Activated T-cell treated with anti-CD3 and anti-CD28 coated beads for 4 hours (primary cell): ENCODE results near the gene LACTB.

ENCODE experiments used
- DNase-seq: peaks from one replicate; pipeline ENCODE4 v3.0.0-alpha.2; 2020

The LACTB gene

DNA sequence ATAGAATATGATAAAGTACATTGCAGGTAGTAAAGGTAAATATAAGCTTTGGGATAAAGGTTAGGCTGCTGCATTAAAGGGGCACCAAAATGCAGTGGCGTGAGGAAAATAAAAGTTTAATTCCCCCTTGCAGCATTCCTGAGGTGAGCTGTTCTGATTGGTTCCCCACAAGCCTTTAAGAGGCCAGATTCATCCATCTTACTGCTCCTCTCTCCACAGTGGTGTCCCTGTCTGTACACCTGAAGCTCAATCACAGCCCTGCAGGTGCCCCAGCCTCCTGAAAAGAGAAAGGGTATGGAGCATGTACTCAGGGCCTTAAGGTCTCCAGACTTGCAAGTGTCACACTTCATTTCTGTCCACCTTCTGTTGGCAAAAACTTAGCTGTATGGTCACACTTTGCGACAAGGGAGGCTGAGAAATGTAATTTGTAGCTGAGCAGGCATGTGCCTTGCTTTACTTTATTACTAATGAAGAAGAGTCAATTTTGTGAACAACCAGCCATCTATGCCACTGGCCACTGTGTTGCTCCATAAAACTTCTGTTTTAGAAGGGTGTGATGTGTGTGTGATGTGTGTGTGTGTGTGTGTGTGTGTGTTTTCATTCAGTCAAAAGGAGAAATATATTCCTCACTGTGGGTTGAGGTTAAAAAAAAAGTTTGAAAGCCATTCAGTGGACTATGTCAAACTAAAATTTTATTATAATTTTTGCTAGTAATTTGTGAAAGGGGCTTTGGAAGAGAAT is 12.8 kb downstream of the LACTB start:
- DNase-seq: no peak

DNA sequence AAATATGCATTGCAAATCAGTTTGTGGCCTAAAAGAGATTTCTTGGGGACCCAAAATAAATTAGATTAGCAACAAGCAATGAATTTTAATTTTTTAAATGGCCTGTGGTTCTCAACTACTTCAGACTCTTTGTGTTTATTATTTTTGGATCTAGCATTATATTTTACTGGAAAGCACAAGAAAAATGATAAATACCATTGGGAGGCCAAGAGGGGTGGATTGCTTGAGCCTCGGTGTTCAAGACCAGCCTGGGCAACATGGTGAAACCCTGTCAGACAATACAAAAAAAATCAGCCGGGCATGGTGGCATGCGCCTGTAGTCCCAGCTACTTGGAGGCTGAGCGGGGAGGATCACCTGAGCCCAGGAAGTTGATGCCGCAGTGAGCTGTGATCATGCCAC is 13.6 kb downstream of the LACTB start:
- DNase-seq: no peak

DNA sequence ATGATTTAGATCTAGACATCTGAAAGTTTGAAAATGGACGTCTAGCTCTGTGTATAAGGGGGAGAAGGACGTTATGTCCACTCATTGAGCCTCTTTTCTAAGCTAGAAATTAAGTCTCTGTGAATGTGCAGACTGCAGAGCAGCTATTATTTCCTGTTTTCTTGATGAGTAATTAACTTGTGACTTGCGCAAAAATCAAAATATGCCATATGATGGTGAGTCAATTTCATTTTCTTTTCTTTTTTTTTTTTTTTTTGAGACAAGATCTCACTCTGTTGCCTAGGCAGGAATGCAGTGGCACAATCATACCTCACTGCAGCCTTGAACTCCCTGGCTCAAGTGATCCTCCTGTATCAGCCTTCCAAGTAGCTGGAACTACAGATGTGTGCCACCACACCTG is 14.1 kb downstream of the LACTB start:
- no peak for DNase-seq

DNA sequence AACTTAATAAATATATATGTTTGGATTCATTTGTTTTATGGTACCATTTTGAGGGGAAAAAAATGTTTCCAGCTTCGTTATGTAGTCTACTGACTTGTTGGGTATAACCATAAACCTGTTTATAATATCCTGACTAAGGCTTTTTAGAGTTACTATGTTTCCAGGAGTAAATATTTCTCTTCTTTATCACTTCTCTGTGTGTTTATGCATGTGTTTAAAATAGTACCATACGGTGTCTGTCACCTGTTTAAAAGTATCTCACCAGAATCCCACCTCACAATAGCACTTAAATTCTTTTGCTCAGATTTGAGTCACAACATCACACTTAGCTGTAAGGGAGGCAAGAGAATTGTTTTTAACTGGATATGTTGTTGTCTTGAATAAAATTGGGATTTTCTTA is 15.1 kb downstream of the LACTB start:
- DNase-seq: no peak

DNA sequence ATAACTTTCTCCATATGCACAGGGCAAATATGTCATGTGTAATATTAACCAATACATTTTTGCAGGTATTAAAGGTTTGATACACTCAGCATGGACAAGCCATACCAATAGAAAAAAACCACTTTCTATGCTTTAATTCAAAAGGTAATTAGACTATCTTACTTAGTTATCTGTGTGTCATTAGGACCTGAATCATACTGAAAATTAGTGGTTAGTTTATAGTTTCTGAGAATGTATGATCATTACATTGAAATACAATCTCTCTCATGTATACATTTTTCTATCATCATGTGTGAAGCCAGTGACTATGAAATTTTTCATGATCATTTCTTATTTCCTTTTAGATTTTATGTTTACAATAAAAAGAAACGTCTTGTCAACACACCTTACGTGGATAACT is 19.3 kb downstream of the LACTB start:
- DNase-seq: no peak

DNA sequence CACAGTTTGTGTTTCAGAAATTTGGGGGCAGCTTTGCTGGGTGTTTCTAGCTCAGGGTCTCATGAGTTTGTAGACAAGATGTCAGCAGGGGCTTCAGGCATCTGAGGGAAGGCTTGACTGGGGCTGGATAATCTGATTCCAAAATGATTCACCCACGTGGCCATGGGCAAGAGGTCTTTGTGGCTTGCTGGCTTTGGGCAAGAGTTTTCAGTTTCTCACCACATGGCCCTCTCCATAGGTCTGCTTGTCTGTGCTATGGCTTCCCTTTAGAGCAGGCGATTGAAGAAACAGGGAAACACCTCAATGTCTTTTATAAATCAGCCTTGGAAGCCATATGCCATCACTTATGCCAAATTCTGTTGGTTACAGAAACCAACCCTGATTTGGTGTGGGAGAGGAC is 23.8 kb downstream of the LACTB start:
- no peak for DNase-seq

DNA sequence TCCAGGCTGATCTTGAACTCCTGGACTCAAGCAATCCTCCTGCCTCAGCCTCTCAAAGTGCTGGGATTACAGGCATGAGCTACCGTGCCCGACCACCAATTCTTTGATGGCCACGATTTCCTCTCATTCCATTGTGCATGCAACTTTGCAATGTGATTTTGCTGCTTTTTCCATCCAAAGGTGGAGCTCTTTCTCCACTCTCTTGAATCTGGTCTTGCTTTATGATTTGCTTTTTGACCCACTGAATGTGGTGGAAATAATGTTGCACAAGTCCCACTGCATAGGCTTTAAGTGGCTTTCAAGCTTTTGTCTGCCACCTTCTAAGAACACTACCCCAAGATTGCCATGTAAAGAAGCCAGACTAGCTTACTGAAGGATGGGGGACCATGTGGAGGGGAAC is 25.0 kb downstream of the LACTB start:
- DNase-seq: no peak

DNA sequence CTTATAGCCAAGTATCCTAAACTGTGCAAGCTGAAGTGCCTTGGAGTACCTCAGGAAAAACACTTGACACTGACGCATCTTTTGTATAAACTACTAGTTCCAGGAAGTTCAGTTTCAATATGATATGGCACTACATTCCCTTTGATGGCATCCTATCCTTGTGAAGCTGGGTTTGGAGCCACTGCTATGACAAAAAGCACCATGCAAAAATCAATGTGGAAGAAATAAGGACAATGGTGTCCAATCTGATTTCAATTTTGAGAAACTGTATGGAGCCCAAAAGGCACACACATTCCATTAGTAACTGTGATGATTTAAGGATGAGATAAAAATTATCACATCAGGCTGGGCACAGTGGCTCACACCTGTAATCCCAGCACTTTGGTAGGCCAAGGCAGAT is 30.0 kb downstream of the LACTB start:
- DNase-seq: no peak

DNA sequence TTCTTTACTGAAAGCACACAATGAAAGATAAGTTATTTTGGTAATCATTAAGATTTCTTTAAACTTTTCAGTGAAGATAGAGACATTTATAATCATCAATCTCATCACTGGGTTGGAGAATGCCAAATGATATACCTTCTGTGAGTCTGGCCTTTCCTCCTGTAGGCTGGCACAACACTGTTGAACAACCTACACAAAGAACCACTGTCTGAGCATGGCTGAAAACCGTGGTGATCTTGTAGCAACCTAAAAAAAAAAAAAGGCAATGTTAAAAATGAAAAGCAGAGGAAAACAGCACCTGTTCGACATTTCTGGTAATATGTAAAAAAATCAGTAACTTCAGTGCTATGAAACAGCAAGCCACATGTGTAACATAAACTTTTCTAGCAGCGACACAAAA is 33.8 kb downstream of the LACTB start:
- no peak for DNase-seq

DNA sequence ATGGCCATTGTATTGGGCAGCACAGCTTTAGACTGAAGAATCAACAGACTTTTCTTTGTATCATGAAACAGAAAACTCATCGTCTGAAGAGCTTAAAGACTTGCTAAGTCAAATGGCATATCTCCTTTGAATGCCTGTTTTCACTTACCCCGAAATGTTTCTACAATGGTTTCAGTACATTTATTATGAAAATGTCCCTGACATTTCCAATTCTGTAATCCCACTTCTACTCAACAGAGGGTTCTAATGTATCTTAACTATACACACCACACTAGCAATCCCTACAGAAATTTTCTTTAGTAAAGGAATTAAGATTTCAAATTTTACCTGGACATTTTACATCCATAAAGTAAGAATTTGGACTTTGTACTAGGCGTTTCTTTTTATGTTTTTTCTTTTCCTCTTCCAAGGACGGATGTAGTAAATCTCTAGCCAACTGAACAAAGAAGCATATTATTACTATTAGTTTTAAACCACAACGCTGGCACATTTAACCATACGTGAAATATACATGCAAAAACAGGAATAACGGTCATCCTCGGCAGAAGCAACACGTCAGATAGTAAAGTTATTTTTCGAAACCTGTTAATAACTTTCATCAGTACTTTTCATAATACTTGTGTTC is 34.5 kb downstream of the LACTB start:
- no peak for DNase-seq

DNA sequence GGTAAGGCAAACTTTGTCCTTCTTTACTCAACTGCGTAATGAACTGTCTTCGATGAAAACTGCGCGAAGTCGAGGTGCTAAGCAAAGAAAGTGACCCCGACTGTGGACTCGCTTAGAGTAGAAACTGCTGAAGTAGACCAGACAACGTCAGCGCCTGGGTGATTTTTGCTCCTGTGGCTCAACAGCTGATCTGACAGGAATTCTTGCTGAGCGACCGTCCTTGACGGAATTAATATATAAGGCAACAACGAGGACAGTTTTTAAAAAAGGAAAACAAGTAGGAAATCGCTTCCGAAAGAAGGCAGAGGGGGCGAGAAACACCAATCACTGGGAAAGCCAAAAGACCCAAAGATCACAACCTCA is 35.1 kb downstream of the LACTB start:
- DNase-seq: no peak

DNA sequence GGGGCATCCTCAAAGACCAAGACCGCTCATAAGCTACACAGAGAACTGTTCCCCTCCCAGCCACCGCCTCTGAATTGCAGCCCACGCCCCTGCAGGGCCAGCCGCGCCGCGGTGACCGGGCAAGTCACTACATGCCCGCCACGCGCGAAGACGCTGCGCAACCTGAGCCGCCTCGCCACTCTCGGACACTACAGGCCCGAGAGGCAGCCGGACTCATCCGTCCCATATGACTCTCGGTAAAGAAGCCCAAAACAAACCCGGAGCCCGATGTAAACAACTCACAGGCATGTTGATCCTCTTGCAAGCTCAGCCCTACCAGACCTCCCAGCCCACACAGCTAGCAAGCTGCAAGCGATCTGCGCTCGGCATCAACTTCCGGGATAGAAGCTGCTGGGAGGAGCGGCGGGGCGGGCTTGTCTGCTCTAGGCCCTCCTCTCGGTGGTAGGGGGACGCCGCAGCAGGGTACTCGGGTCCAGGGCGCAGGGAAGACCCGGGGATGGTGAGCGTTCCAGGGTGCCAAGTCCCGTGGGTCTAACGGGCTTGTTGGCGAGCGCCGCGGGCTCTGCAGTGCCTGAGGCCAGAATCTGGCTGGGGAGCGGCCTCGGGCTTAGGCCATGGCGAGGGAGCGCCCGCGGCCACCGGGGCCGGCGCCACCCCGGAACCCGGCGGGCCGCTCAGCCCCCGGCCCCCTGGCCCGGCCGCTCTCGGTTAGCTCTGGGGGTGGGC is 35.6 kb downstream of the LACTB start, which contains the start of gene RPS27L:
Gene RPS27L (minus strand): TSS at position 360 of the 726 bp plus-strand sequence. CDS start 72 bp downstream, at position 288.
- peak; percentile 74 for DNase-seq

DNA sequence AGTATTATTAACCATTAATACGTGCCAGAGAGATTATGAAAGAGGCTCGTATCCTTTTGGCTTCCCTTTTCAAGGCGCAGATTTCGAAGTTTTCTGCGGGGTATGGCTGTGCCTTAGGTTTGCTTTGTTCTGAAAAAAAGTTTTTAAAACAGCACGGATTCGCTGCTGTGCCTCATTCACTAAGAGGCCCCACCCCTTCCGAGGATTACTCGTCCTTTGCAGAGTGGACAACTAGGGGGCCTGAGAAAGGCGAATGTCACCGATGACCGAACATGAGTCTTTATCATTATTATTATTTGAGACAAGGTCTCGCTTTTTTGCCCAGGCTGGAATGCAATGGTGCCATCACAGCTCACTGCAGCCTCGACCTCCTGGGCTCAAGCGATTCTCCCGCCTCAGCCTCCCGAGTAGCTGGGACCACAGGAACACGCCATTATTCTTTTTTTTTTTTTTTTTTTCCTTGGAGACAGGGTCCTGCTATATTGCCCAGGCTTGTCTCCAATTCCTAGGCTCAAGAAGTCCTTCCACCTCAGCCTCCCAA is 36.3 kb downstream of the LACTB start:
- DNase-seq: no peak

DNA sequence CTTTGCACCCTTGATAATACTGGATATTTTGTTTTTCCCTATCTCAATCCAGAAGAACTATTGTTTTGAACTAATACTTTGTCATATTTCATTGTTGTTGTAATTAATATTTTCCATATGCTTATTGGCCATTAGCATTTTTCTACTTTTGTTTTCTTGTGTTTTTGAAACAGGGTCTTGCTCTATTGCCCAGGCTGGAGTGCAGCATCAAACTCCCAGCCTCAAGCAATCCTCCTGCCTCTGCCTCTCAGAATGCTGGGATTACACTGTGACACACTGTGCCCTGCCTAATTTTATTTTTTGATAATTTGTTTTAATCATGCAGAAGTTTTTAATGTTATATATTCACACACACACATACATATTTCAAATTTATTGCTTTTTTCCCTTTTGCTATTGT is 39.0 kb downstream of the LACTB start:
- DNase-seq: no peak

DNA sequence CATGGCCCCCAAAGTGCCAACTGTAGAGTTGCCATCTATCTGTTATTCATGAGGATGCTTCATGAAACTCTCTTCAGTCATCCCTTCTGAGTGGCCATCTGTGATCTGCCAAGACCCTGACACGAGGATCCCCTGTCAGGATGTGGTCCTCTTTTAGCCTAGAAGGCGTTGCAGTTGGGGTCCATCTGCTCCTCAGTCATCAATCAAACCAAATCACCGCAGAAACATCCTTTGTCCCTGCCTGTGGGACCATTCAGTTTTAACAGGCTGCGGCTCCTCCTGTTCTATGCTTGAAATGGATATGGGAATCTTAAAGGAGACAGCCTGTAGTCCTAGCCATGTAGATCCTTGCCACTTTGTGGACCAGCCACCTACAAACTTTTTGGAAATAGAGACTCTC is 41.6 kb downstream of the LACTB start:
- DNase-seq: no peak

DNA sequence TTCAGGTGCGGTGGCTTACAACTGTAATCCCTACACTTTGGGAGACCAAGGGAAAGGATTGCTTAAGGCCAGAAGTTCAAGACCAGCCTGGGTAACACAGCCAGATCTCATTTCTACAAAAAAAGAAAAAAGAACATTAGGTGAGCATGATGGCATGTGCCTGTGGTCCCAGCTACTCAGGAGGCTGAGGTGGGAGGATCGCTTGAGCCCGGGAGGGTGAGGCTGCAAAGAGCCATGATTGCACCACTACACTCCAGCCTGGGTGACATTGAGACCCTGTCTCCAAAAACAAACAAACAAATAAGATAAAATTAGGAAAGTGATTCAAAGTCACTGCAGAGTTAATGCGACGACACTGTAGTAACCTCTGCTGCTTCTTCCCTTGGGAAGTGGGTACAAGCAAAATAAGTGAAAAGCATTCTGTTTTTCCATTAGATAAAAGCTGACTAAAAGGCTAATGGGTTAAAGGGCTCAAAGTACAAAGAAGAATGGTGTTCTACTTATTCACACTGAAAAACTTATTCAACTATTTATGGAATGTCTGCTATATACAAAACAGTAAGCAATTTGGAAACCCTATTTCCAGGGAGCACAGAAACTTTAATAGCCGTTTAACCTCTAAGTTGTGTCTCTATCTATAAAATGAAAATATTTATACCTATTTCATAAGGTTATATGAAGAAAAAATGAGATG is 43.7 kb downstream of the LACTB start:
- no peak for DNase-seq

DNA sequence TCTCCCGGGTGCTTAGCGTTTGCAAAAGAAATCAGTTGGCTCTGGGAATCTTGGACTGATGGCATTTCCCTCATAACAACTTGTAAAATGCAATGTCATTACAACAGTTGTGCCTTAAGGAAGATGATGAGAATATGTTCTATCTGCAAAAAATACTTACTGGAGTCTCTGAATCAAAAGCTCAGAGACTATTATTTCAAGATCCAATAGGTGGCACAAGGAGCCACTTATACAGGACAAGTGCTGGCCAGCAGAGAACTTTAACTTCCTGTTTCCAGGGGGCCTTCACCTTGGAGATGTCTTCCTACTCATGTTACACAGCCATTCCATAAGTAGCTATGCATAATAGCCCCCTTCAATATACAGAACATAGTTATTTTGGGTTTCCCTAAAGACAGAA is 44.6 kb downstream of the LACTB start:
- DNase-seq: no peak

DNA sequence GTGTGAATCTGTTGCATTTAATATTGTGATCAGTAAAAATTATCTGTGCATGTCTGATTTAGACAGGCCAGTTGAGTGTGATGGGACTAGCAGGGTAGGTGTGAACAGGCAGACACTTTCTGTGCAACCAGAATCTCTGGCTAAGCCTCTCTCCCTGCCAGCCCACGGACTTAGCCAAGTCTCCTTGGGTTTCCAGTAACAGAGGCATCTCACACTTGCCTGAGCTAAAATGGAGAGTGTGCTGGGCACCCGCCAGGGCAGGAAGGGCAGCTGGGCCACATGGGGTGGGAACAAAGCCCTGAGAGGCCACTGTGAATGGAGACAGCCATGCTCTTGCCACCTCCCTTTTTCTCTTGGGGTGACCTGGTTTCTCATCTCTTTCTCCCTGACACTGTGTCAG is 48.1 kb downstream of the LACTB start:
- no peak for DNase-seq

DNA sequence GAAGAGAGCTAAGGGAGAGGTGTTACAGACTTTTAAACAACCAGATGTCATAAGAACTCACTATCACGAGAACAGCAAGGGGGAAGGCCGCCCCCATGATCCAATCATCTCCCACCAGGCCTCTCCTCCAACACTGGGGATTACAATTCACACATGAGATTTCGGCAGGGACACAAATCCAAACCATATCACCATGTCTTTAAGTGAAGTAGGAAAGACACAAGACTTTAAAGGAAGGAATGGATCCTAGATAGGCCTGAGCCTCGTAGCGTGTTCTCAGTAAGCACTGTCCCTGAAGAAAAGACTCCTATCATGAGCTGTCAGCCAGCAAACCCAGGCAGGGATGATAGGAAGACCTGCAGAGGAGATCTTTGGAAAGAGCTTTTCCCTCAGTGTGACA is 50.7 kb downstream of the LACTB start:
- DNase-seq: no peak

DNA sequence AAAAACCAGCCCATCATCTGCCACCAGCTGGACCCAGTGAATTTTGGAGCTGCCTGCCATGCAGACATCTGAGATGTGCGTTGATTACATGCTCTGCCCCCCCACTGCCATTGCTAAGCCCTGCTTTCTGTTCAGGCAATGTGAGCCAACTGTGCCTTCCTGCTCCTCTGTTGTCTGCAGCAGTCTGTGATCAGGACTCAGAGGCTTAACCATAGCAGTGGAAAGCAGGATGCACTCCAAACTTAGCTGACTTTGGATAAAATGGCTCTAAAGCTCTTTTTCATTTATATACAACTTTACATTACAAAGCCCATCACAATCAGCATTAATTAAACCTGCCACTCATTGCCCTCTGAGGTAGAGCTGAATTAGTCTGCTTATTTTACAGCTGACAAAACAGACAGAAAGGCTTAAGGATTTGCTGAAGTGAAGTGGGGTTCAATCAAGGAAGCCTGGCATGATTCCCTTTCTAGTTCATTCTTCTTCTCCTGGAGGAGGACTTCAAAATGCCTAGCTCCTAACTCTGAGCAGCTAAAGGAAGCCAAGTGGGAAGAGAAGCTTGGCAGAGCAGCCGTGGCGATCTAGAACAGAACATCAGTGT is 51.3 kb downstream of the LACTB start:
- DNase-seq: no peak

DNA sequence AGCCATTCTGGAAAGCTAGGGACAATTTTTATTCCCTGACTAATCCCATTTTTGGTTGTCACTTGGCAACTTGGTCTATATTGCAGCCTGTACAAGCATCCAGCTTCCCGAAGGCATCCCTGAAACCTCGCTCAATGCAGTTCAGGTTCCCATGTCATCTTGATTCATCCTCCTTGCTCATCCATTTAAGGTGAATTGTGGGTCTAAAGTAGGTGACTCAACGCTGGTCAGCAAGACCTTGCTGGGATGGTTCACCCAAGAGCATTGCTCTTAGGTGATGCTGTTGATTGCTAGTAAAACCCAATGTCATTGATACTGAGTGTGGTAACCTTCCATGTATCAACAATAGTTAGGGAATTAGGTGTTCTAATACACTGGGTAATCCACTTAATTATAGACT is 54.6 kb downstream of the LACTB start:
- DNase-seq: no peak

DNA sequence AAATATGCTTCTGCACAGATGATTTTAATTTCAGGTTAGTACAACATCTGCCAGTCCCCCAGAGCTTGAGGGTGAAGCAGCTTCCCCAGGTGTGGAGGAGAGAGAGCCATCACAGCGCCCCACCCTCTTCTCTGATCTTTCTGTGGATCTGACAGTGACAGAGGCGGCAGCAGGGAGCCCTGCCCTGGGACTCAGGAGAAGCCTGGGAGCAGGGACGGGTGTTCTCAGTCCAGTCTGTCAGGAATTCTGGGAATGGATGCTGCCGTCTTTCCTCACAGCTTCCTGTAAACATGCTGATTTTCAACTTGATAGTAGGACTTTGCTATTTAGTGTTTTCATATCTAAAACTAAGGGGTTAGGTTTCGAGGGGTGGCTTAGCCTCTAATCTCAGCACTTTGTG is 56.4 kb downstream of the LACTB start:
- no peak for DNase-seq

DNA sequence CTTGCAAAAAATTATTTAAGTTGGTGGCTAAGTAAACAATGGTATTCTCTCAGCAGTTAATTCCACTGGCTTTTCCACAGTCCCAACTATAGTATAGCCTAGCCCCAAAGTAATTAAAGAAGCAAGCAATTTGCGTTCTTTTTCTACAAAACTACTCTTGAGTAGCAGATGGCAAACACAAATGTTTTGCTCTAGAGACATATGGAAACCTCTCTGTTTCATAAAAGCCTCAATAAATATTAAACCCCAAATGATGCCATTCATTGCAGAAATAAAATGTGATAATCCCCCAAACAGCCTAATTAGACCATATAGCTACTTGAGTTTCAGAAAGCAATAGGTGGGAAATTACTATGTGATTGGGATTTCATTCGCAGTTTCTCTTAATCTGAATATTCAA is 59.1 kb downstream of the LACTB start:
- DNase-seq: no peak
